H1 (cell line): ENCODE measurements around the gene CCT4.

Experiments used
- CEBPB ChIP-seq: IDR thresholded peaks from 2 replicates; pipeline ENCODE4 v1.6.1; 2012; ENCODE audit warnings: low read depth, low read length
- EP300 ChIP-seq, 2 experiments: IDR thresholded peaks; 1 replicate in 1 of 2; 2 replicates in 1 of 2; pipeline ENCODE4 v1.6.1; 2011 to 2012; ENCODE audit warnings: low read depth in 2 of 2, low read length in 2 of 2, mild to moderate bottlenecking in 2 of 2, borderline replicate concordance in 1 of 2, inconsistent platforms in 1 of 2, moderate library complexity in 1 of 2
- FOSL1 ChIP-seq: IDR thresholded peaks from 2 replicates; pipeline ENCODE4 v1.6.1; 2011; ENCODE audit warnings: mild to moderate bottlenecking, low read depth, low read length, moderate library complexity; ENCODE audit not compliant: insufficient read depth
- JUND ChIP-seq: IDR thresholded peaks from 2 replicates; pipeline ENCODE4 v1.6.1; 2011; ENCODE audit warnings: mild to moderate bottlenecking, improper control_type of control experiment, low read length
- KDM1A ChIP-seq: fragments of 200-600, 300-600 bp; sonication (generic); IDR thresholded peaks from 2 replicates; pipeline ENCODE4 v1.7.1; 2016; ENCODE audit warnings: mild to moderate bottlenecking, low read length, borderline replicate concordance
- POLR2A ChIP-seq, 2 experiments: IDR thresholded peaks; 1 replicate in 1 of 2; 2 replicates in 1 of 2; pipeline ENCODE4 v1.6.1; 2011; ENCODE audit warnings: low read depth in 2 of 2, low read length in 2 of 2, mild to moderate bottlenecking in 2 of 2; ENCODE audit errors: control extremely low read depth in 1 of 2
- RAD21 ChIP-seq, 2 experiments: IDR thresholded peaks in 1 of 2; conservative IDR thresholded peaks in 1 of 2; 2 replicates each; pipeline ENCODE4 v1.6.1; 2011; ENCODE audit warnings: low read depth in 2 of 2, low read length in 2 of 2, improper control_type of control experiment in 1 of 2, inconsistent platforms in 1 of 2, mild to moderate bottlenecking in 1 of 2, moderate library complexity in 1 of 2
- SP4 ChIP-seq: IDR thresholded peaks from 2 replicates; pipeline ENCODE4 v1.6.1; 2012; ENCODE audit warnings: low read length, inconsistent platforms
- SRF ChIP-seq: IDR thresholded peaks from 2 replicates; pipeline ENCODE4 v1.6.1; 2011; ENCODE audit warnings: mild to moderate bottlenecking, low read depth, low read length, moderate library complexity
- TF ChIP-seq, protein P1 (sequence below): IDR thresholded peaks from 2 replicates; pipeline ENCODE4 v1.6.1; 2011; ENCODE audit warnings: low read length, improper control_type of control experiment
- TF ChIP-seq, protein P2 (sequence below), 3 experiments: IDR thresholded peaks; 1 replicate in 2 of 3; 2 replicates in 1 of 3; pipeline versions ENCODE4 v1.5.1 to v1.6.1; 2011; ENCODE audit warnings: low read length in 3 of 3, mild to moderate bottlenecking in 3 of 3, inconsistent platforms in 2 of 3, low read depth in 1 of 3, moderate library complexity in 1 of 3; ENCODE audit not compliant: insufficient read depth in 1 of 3; ENCODE audit errors: control extremely low read depth in 1 of 3

DNA sequence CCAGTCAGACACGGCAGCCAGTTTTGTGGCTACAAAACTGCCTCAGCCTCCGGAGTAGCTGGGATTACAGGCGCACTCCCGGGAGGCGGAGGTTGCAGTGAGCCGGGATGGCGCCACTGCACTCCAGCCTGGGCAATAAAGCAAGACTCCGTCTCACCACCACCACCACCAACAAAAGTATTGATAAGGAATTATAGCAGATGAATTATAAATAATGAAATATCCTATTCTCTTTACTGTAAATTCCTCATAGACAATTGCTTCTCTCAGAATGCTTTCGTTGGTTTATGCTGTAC is 33.2 kb downstream of the CCT4 start:
- TF ChIP-seq FOSL1 (no peak), SP4 (no peak), RAD21 (IDR thresholded peaks at IDR 0.05 in 1 of 2, conservative IDR thresholded peaks at IDR 0.05 in 1 of 2; ENCODE audit: low read depth in 2 of 2, low read length in 2 of 2) (no peak), SRF (no peak), KDM1A (no peak), CEBPB (no peak), POLR2A (IDR thresholded peaks at IDR 0.05; ENCODE audit: control extremely low read depth in 1 of 2, low read depth in 2 of 2, low read length in 2 of 2) (no peak), JUND (no peak), EP300 (IDR thresholded peaks at IDR 0.05; ENCODE audit: borderline replicate concordance in 1 of 2, low read depth in 2 of 2, low read length in 2 of 2) (no peak)
- TF ChIP-seq, protein P1, sequence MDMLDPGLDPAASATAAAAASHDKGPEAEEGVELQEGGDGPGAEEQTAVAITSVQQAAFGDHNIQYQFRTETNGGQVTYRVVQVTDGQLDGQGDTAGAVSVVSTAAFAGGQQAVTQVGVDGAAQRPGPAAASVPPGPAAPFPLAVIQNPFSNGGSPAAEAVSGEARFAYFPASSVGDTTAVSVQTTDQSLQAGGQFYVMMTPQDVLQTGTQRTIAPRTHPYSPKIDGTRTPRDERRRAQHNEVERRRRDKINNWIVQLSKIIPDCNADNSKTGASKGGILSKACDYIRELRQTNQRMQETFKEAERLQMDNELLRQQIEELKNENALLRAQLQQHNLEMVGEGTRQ = no peak
- TF ChIP-seq, protein P2, sequence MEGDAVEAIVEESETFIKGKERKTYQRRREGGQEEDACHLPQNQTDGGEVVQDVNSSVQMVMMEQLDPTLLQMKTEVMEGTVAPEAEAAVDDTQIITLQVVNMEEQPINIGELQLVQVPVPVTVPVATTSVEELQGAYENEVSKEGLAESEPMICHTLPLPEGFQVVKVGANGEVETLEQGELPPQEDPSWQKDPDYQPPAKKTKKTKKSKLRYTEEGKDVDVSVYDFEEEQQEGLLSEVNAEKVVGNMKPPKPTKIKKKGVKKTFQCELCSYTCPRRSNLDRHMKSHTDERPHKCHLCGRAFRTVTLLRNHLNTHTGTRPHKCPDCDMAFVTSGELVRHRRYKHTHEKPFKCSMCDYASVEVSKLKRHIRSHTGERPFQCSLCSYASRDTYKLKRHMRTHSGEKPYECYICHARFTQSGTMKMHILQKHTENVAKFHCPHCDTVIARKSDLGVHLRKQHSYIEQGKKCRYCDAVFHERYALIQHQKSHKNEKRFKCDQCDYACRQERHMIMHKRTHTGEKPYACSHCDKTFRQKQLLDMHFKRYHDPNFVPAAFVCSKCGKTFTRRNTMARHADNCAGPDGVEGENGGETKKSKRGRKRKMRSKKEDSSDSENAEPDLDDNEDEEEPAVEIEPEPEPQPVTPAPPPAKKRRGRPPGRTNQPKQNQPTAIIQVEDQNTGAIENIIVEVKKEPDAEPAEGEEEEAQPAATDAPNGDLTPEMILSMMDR (IDR thresholded peaks at IDR 0.05; ENCODE audit: control extremely low read depth in 1 of 3, insufficient read depth in 1 of 3, low read depth in 1 of 3, low read length in 3 of 3) = no peak
